Measurements from ENCODE around the gene TNPO3. TPM values are rescaled to one million over a fixed set of nuclear protein-coding genes. Genes with fewer than 3 reads are reported as not detected.
A peak's percentile ranks its signal among the peaks of the same experiment; 100 is the strongest.

Gene TNPO3
- total RNA-seq, 1 donor from 2014 or later, result 52.1 TPM

- DNase-seq (ENCODE audit: low read depth in 2 of 2), result no peak
These were observed 115.6 kb downstream of the TNPO3 start for GRCh38 chr7:128939075-128939860.

GRCh38 chr7:128938544-128939074 lies 116.3 kb downstream of the TNPO3 start:
- DNase-seq (ENCODE audit: low read depth in 2 of 2), result no peak

- DNase-seq (ENCODE audit: low read depth in 2 of 2), result peak in 1 of 2 donors; percentile 8
These were observed 117.0 kb downstream of the TNPO3 start, which contains the start of gene IRF5 for GRCh38 chr7:128937647-128938543. IRF5 (plus strand) TSS chr7:128937927; CDS start chr7:128942082, 4,155 bp downstream.

GRCh38 chr7:128937271-128937646 lies 117.7 kb downstream of the TNPO3 start:
- DNase-seq (ENCODE audit: low read depth in 2 of 2), result no peak

- DNase-seq (ENCODE audit: low read depth in 2 of 2), result no peak
These were observed 118.1 kb downstream of the TNPO3 start for GRCh38 chr7:128936798-128937197.

GRCh38 chr7:128935342-128935730 lies 119.6 kb downstream of the TNPO3 start:
- DNase-seq (ENCODE audit: low read depth in 2 of 2), result no peak

- no peak for DNase-seq (ENCODE audit: low read depth in 2 of 2)
These were observed 120.3 kb downstream of the TNPO3 start for GRCh38 chr7:128934361-128935341.

GRCh38 chr7:128933180-128933891 lies 121.6 kb downstream of the TNPO3 start:
- no peak for DNase-seq (ENCODE audit: low read depth in 2 of 2)

GRCh38 chr7:128932862-128933179 lies 122.1 kb downstream of the TNPO3 start:
- no peak for DNase-seq (ENCODE audit: low read depth in 2 of 2)

GRCh38 chr7:128931965-128932861 lies 122.7 kb downstream of the TNPO3 start:
- no peak for DNase-seq (ENCODE audit: low read depth in 2 of 2)

GRCh38 chr7:128931190-128931798 lies 123.6 kb downstream of the TNPO3 start:
- no peak for DNase-seq (ENCODE audit: low read depth in 2 of 2)

GRCh38 chr7:128928882-128929788 lies 125.8 kb downstream of the TNPO3 start:
- DNase-seq (ENCODE audit: low read depth in 2 of 2), result no peak

- DNase-seq (ENCODE audit: low read depth in 2 of 2), result no peak
These were observed 126.6 kb downstream of the TNPO3 start for GRCh38 chr7:128928159-128928813.

- no peak for DNase-seq (ENCODE audit: low read depth in 2 of 2)
These were observed 130.0 kb downstream of the TNPO3 start for GRCh38 chr7:128924707-128925588.

GRCh38 chr7:128923411-128923800 lies 131.5 kb downstream of the TNPO3 start:
- DNase-seq (ENCODE audit: low read depth in 2 of 2), result no peak
